Sigmoid colon (tissue), 7 donors: ENCODE data around the gene MAF. TPM values are rescaled to one million over a fixed set of nuclear protein-coding genes. Genes with fewer than 3 reads are reported as not detected.

Experiments used
- DNase-seq: peaks from one replicate; pipeline ENCODE4 v3.0.0-alpha.2; 2019
- H3K27ac ChIP-seq, 4 donors: fragments of 200-600 bp; sonication (generic); one replicate each; pipeline ENCODE4 v1.5.1; 2016 to 2019; ENCODE audit warnings: mild to moderate bottlenecking in 1 of 4
- H3K27me3 ChIP-seq, 3 donors: fragments of 200-600 bp; sonication (generic); one replicate each; pipeline ENCODE4 v1.5.1; 2019; ENCODE audit warnings: mild to moderate bottlenecking in 1 of 3
- H3K36me3 ChIP-seq, 4 donors: fragments of 200-600 bp; sonication (generic); one replicate each; pipeline ENCODE4 v1.5.1; 2016 to 2019
- H3K4me1 ChIP-seq, 4 donors: fragments of 200-600 bp; sonication (generic); one replicate each; pipeline ENCODE4 v1.5.1; 2017 to 2019
- H3K4me3 ChIP-seq, 4 donors: fragments of 200-600 bp; sonication (generic); one replicate each; pipeline ENCODE4 v1.5.1; 2017 to 2019; ENCODE audit warnings: mild to moderate bottlenecking in 2 of 4, moderate library complexity in 1 of 4
- H3K9me3 ChIP-seq, 4 donors: fragments of 200-600 bp in 3 of 4; sonication (generic) in 3 of 4; one replicate each; pipeline versions ENCODE4 v1.5.1 to v1.6.1; 2013 to 2019
- CTCF ChIP-seq, 4 experiments: fragments of 450-650 bp in 3 of 4; fragments of 200-600 bp in 1 of 4; IDR thresholded peaks; one replicate each; pipeline ENCODE4 v1.5.1; 2016 to 2019; ENCODE audit warnings: antibody characterized with exemption in 4 of 4, mild to moderate bottlenecking in 3 of 4, moderate library complexity in 2 of 4
- EP300 ChIP-seq, 4 donors: sonication (generic); formaldehyde crosslinking; IDR thresholded peaks; one replicate each; pipeline ENCODE4 v1.6.1; 2017; ENCODE audit warnings: antibody characterized with exemption in 4 of 4
- POLR2A ChIP-seq, 2 donors: fragments of 450-650 bp; IDR thresholded peaks; one replicate each; pipeline ENCODE4 v1.6.1; 2016; ENCODE audit warnings: antibody characterized with exemption in 2 of 2, mild to moderate bottlenecking in 2 of 2, moderate library complexity in 2 of 2
- POLR2AphosphoS5 ChIP-seq, 4 donors: sonication (generic); formaldehyde crosslinking; IDR thresholded peaks; one replicate each; pipeline ENCODE4 v1.6.1; 2017; ENCODE audit warnings: antibody characterized with exemption in 4 of 4
- WGBS, 2 donors: extraction: QIAGEN DNeasy Blood & Tissue Kit; methylation state at CpG; one replicate each; pipeline ENCODE4 v1.1.7; 2013; 5-methylcytosine and 5-hydroxymethylcytosine counted together
- intact Hi-C: fragments of 100-400 bp; cut with DNase I; formaldehyde crosslinking; loops from one replicate; pipeline ENCODE4 v1.15.1; 2023
- polyA plus RNA-seq, 3 donors: library from polyadenylated mRNA; stranded (reverse); fragments of 200-250 nt; gene quantifications; one replicate each; pipeline ENCODE4 v1.2.3, GENCODE V29; 2013
- total RNA-seq, 4 donors: library from RNA; depleted of rRNA; stranded (reverse); fragments of >200 nt; gene quantifications; one replicate each; pipeline ENCODE4 v1.1.0, GENCODE V29; 2016
- donor health status: healthy with polysubstance abuse.
- donor health status: Bipolar disorder and iron deficiency.
- donor health status: healthy.

The MAF gene
- total and polyA plus RNA-seq, 7 donors = 6.0 to 46.3 (median 19.1) TPM

DNA sequence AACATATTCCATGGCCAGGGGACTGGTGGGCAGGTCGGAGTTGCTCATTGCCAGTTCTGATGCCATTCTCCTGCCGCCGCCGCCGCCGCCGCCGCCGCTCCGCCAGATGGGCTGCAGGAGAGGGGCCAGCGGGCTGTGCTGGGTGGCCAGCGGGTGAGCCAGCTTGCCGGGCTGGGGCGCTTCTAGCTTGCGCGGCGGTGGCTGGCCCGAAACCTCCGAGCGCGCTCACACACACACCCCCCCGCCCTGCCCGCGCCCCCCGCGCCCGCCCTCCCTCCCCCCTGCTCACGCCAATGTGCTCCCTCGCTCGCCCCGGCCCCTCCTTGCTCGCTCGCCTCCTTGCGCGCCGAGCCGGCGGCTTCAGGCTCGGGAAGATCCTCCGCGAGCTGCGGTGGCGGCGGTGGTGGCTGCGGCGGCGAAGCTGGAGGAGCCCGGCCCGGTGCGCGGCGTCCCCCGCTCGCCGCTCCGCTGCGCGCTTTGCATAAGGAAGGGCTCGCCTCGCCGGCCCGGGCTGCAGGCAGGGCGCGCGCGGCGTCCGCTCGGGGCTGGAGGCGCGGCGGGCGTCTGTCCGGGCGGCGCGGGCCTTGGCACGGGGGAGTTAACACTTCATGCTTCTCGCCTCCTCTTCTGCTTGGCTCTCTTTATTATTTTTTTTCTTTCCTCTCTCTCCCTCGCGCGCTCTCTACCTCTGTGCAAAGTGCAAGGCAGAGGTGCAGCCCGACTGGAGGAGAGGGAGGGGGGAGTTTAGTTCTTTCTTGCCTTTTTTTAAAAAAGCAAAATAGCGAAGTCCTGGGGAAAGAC lies 500 bp downstream of the MAF start:
- peak overlapping the region; percentile 45 to 76 (median 69) for H3K4me3 ChIP-seq
- H3K27me3 ChIP-seq = no peaks in the 10 kb centered on the region
- H3K36me3 ChIP-seq = no peaks in the 10 kb centered on the region
- peak overlapping the region; percentile 87 to 94 (median 90) for H3K27ac ChIP-seq
- WGBS, 2 donors = 0 to 1% methylated on average over 84 of the region's 84 CpGs
- H3K9me3 ChIP-seq = no peaks in the 10 kb centered on the region
- TF ChIP-seq EP300 (IDR thresholded peaks at IDR 0.05) = no peak
- no peak for TF ChIP-seq POLR2A (IDR thresholded peaks at IDR 0.05)
- TF ChIP-seq CTCF (IDR thresholded peaks at IDR 0.05) = no peak
- TF ChIP-seq POLR2AphosphoS5 (IDR thresholded peaks at IDR 0.05) = peak in 2 of 4 donors; percentile 32 to 64
- intact Hi-C loops = loop anchor here (2.0 to 10.0 kb wide), 9 partner anchors 169 to 1478 kb away; no protein-coding TSS in a partner anchor
- peak; percentile 82 for DNase-seq
- peaks cover 0 to 24% (median 18%) of the 10 kb centered on the region in 4 donors for H3K4me1 ChIP-seq

DNA sequence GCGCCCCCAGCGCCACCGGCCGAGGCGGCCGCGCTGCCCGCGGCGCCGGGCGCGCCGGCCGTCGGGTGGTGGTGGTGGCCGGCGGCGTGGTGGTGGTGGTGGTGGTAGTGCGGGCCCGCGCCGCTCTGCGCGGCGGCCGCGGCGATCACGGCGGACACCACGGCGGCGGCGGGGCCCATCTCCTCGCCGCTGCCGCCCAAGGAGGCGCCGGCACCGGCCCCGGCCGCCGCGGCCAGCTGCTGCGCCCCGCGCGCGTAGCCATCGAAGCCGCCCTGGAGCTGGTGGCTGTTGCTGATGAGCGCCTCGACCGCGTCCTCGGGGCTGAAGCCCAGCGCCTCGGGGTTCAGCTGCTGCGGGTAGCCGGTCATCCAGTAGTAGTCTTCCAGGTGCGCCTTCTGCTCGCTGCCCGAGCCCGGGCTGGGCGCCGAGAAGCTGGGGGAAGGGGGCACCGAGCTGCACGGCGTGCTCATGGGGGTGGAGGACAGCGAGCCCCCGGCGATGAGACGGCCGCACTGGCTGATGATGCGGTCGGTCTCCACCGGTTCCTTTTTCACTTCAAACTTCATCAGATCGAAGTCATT lies 1.2 kb downstream of the MAF start:
- no peaks in the 10 kb centered on the region for H3K9me3 ChIP-seq
- no peaks in the 10 kb centered on the region for H3K36me3 ChIP-seq
- H3K27ac ChIP-seq = peak overlapping the region; percentile 87 to 94 (median 90)
- 1% methylated on average over 79 of the region's 79 CpGs for WGBS, 2 donors
- intact Hi-C loops = no loop called here
- peak; percentile 66 for DNase-seq
- H3K27me3 ChIP-seq = no peaks in the 10 kb centered on the region
- peak overlapping the region; percentile 45 to 76 (median 69) for H3K4me3 ChIP-seq
- H3K4me1 ChIP-seq = peaks cover 0 to 24% (median 18%) of the 10 kb centered on the region in 4 donors
- TF ChIP-seq POLR2AphosphoS5 (IDR thresholded peaks at IDR 0.05) (no peak), EP300 (IDR thresholded peaks at IDR 0.05) (no peak), POLR2A (IDR thresholded peaks at IDR 0.05) (no peak), CTCF (IDR thresholded peaks at IDR 0.05) (no peak)

DNA sequence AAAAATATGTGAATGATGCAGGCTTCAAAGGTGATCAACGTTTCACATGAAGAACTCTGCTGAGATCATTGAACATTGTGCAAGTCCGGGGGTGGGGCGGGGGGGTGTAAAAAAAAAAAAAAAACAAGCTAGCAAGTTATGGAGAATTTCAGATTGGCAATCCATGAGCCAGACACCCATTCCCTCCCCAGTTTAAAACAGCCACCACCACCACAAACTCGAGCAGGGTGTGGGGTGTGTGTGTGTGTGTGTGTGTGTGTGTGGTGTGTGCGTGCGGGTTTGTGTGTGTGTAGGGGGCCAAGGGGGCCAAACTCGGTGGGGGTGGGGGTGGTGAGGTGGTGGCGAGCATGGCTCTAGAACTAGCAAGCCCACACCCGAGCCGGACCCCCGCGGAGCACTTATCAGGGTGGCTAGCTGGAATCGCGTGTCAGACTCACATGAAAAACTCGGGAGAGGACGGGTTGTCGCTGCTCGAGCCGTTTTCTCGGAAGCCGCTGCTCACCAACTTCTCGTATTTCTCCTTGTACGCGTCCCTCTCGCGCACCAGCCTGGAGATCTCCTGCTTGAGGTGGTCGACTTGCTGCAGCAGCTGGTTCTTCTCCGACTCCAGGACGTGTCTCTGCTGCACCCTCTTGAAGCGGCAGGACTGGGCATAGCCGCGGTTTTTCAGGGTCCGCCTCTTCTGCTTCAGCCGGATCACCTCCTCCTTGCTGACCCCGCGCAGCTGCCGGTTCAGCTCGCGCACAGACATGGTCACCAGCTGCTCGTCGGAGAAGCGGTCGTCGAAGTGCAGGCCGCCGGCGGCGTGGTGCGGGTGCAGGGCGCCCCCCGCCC lies 2.0 kb downstream of the MAF start:
- TF ChIP-seq POLR2AphosphoS5 (IDR thresholded peaks at IDR 0.05) = peak in 3 of 4 donors; percentile 39 to 54 (median 49)
- TF ChIP-seq CTCF (IDR thresholded peaks at IDR 0.05) = peak in 2 of 4 experiments; percentile 32 to 40
- TF ChIP-seq POLR2A (IDR thresholded peaks at IDR 0.05) = no peak
- TF ChIP-seq EP300 (IDR thresholded peaks at IDR 0.05) = no peak

GRCh38 chr16:79598063-79598347 lies 2.5 kb downstream of the MAF start:
- no peaks in the 10 kb centered on the region for H3K27me3 ChIP-seq
- H3K36me3 ChIP-seq = no peaks in the 10 kb centered on the region
- H3K27ac ChIP-seq = peak overlapping the region; percentile 68 to 77 (median 70)
- DNase-seq = no peak
- peak overlapping the region; percentile 47 to 76 (median 69) for H3K4me3 ChIP-seq
- WGBS, 2 donors = 18 to 48% methylated on average over 3 of the region's 3 CpGs
- intact Hi-C loops = no loop called here
- no peaks in the 10 kb centered on the region for H3K9me3 ChIP-seq
- no peak for TF ChIP-seq CTCF (IDR thresholded peaks at IDR 0.05)
- TF ChIP-seq EP300 (IDR thresholded peaks at IDR 0.05) = no peak
- no peak for TF ChIP-seq POLR2AphosphoS5 (IDR thresholded peaks at IDR 0.05)
- no peak for TF ChIP-seq POLR2A (IDR thresholded peaks at IDR 0.05)
- H3K4me1 ChIP-seq = peaks cover 0 to 27% (median 18%) of the 10 kb centered on the region in 4 donors

More for the DNA sequence above, 2.0 kb downstream of the MAF start:
- intact Hi-C loops = no loop called here
- Histone ChIP-seq H3K27ac (peak overlapping the region; percentile 68 to 77 (median 70)), H3K4me1 (peaks cover 0 to 27% (median 18%) of the 10 kb centered on the region in 4 donors), H3K9me3 (no peaks in the 10 kb centered on the region), H3K36me3 (no peaks in the 10 kb centered on the region), H3K4me3 (peak overlapping the region; percentile 47 to 76 (median 69)), H3K27me3 (no peaks in the 10 kb centered on the region)
- 1% methylated on average over 51 of the region's 51 CpGs for WGBS, 2 donors
- peak; percentile 83 for DNase-seq
